Adrenal gland (tissue), 12 donors: Measurements from ENCODE around the gene SLC6A5. TPM values are rescaled to one million over a fixed set of nuclear protein-coding genes. Genes with fewer than 3 reads are reported as not detected.

Experiments used
- DNase-seq, 7 donors: peaks; one replicate each; pipeline ENCODE4 v3.0.0-alpha.2; 2019 to 2020
- H3K27ac ChIP-seq, 5 donors: fragments of 200-600 bp; sonication (generic) in 4 of 5; 1 replicate in 3 of 5; 2 replicates in 2 of 5; pipeline versions ENCODE4 v1.5.1 to v1.8.0; 2016 to 2020; ENCODE audit warnings: mild to moderate bottlenecking in 1 of 5
- H3K27me3 ChIP-seq: fragments of 200-600 bp; 2 replicates; pipeline ENCODE4 v1.8.0; 2021
- H3K36me3 ChIP-seq, 2 donors: fragments of 200-600 bp; replicated peaks in 1 of 2; 1 replicate in 1 of 2; 2 replicates in 1 of 2; pipeline versions ENCODE4 v1.5.1 to v1.8.0; 2018 to 2022
- H3K4me1 ChIP-seq, 2 donors: fragments of 200-600 bp; replicated peaks in 1 of 2; 1 replicate in 1 of 2; 2 replicates in 1 of 2; pipeline versions ENCODE4 v1.5.1 to v1.8.0; 2018 to 2021
- H3K4me3 ChIP-seq, 4 donors: fragments of 200-600 bp; sonication (generic) in 3 of 4; one replicate each; pipeline ENCODE4 v1.5.1; 2016 to 2018
- H3K9me3 ChIP-seq, 3 donors: fragments of 200-600 bp; sonication (generic) in 1 of 3; replicated peaks in 1 of 3; 1 replicate in 2 of 3; 2 replicates in 1 of 3; pipeline versions ENCODE4 v1.5.1 to v1.8.0; 2016 to 2021
- CTCF ChIP-seq, 6 experiments: fragments of 450-650 bp in 4 of 6; fragments of 200-600 bp in 2 of 6; sonication (generic) in 1 of 6; IDR thresholded peaks; 1 replicate in 5 of 6; 2 replicates in 1 of 6; pipeline versions ENCODE4 v1.5.1 to v1.8.0; 2016 to 2021; ENCODE audit warnings: antibody characterized with exemption in 6 of 6, mild to moderate bottlenecking in 2 of 6, moderate library complexity in 1 of 6
- POLR2A ChIP-seq, 2 donors: fragments of 450-650 bp; IDR thresholded peaks; one replicate each; pipeline ENCODE4 v1.6.1; 2017; ENCODE audit warnings: antibody characterized with exemption in 2 of 2, mild to moderate bottlenecking in 2 of 2, moderate library complexity in 1 of 2
- WGBS, 4 donors: extraction: QIAGEN DNeasy Blood & Tissue Kit in 2 of 4; methylation state at CpG; one replicate each; pipeline versions ENCODE4 v1.1.5 to v1.1.7; 2013 to 2017; 5-methylcytosine and 5-hydroxymethylcytosine counted together
- intact Hi-C, 2 donors: fragments of 100-400 bp; cut with DNase I; formaldehyde crosslinking; loops; one replicate each; pipeline versions ENCODE4 v1.14.1 to v1.15.0; 2022 to 2023
- polyA plus RNA-seq, 3 donors: library from polyadenylated mRNA; stranded (reverse); fragments of 200-250 nt in 2 of 3; fragments of 350-450 nt in 1 of 3; fragmentation: Illumina TruSeq in 1 of 3; extraction: RNeasy Lipid Tissue Mini Kit (QIAGEN cat#74804) in 1 of 3; gene quantifications; one replicate each; pipeline ENCODE4 v1.2.3, GENCODE V29; 2013 to 2014
- total RNA-seq, 9 donors: library from RNA; depleted of rRNA in 4 of 9; stranded (reverse); fragments of >200 nt in 4 of 9; fragments of 120-200 nt in 1 of 9; fragmentation: NEBNext Ultra II Directional in 1 of 9; extraction: Animal tissue kit (Norgen Biotek cat#: 25700) in 1 of 9; gene quantifications; one replicate each; pipeline versions ENCODE4 v1.1.0 to v1.2.4, GENCODE V29; 2013 to 2023
- donor health status: healthy with polysubstance abuse.
- donor health status: Bipolar disorder and iron deficiency.
- donor health status: DM: yes; HTN: yes; CAD: no.
- donor health status: DM: no; HTN: no; CAD: no.
- donor health status: DM: no; HTN: no; CAD: no.
- donor health status: DM: yes; HTN: yes; CAD: no.

The SLC6A5 gene
- total and polyA plus RNA-seq, 12 donors = 0.03 to 2.4 (median 0.32) TPM; not detected in 8

GRCh38 chr11:20640401-20640800 lies 41.0 kb downstream of the SLC6A5 start:
- 85 to 97% (median 94%) methylated on average over 2 of the region's 2 CpGs for WGBS, 4 donors
- Histone ChIP-seq H3K4me1 (no peaks in the 10 kb centered on the region), H3K4me3 (no peak overlapping the region), H3K9me3 (no peaks in the 10 kb centered on the region), H3K27ac (no peak overlapping the region), H3K27me3 (no peaks in the 10 kb centered on the region), H3K36me3 (no peaks in the 10 kb centered on the region)
- DNase-seq = no peak
- TF ChIP-seq POLR2A (IDR thresholded peaks at IDR 0.05) (no peak), CTCF (IDR thresholded peaks at IDR 0.05) (no peak)
- intact Hi-C loops = loop anchor here in 1 of 2 donors (10.0 kb wide), 1 partner anchor 874 kb away; no protein-coding TSS in a partner anchor

- no peaks in the 10 kb centered on the region for H3K9me3 ChIP-seq
- WGBS, 4 donors = 82 to 83% (median 82%) methylated on average over 4 of the region's 4 CpGs
Observed at GRCh38 chr11:20644360-20644759, 45.0 kb downstream of the SLC6A5 start.

DNA sequence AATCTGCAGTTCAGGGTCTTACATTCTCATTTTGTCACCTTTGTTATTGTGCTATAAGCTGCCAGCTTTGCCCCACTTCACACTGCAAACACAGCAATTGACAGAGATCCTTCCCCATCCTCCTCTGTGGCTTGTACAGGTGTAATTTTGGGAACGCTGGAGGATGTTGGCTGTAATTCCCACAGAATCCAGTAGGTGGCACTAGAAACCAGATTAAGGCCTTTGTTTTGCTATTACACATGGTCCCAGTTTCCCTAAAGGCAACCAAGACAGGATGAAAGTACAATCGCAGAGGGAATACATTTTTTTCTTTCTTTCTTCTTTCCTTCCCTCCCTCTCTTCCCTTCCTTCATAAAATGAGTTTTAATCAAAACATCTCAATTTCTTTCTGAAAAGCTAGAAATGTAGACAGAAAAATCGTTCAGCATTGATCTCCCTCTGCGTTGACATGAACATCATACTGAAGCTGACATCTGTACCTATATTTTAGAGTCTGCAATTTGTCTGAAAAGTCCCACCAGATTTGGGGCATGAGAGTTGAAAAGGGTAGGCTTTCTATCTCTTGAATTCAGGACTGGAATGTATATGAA lies 48.7 kb downstream of the SLC6A5 start:
- peak; percentile 22 to 72 (median 59) for DNase-seq

More at GRCh38 chr11:20644360-20644759, 45.0 kb downstream of the SLC6A5 start:
- H3K36me3 ChIP-seq = no peaks in the 10 kb centered on the region
- DNase-seq = no peak
- H3K27me3 ChIP-seq = no peaks in the 10 kb centered on the region
- TF ChIP-seq POLR2A (IDR thresholded peaks at IDR 0.05) (no peak), CTCF (IDR thresholded peaks at IDR 0.05) (no peak)
- intact Hi-C loops = loop anchor here in 1 of 2 donors (10.0 kb wide), 1 partner anchor 870 kb away; no protein-coding TSS in a partner anchor
- H3K4me1 ChIP-seq = no peaks in the 10 kb centered on the region
- H3K4me3 ChIP-seq = no peak overlapping the region
- H3K27ac ChIP-seq = no peak overlapping the region

More for the DNA sequence above, 48.7 kb downstream of the SLC6A5 start:
- Histone ChIP-seq H3K9me3 (no peaks in the 10 kb centered on the region), H3K36me3 (no peaks in the 10 kb centered on the region), H3K4me1 (no peaks in the 10 kb centered on the region), H3K4me3 (no peak overlapping the region), H3K27me3 (no peaks in the 10 kb centered on the region), H3K27ac (no peak overlapping the region)
- 39 to 45% (median 42%) methylated on average over 4 of the region's 4 CpGs for WGBS, 4 donors
- TF ChIP-seq CTCF (IDR thresholded peaks at IDR 0.05) = peak; percentile 81 to 90 (median 84)
- no peak for TF ChIP-seq POLR2A (IDR thresholded peaks at IDR 0.05)
- intact Hi-C loops = loop anchor here in 1 of 2 donors (10.0 kb wide), 1 partner anchor 867 kb away; no protein-coding TSS in a partner anchor
